PC-3 (cell line): Measurements from ENCODE around the gene PARVA. TPM values are rescaled to one million over a fixed set of nuclear protein-coding genes. Genes with fewer than 3 reads are reported as not detected.

Experiments used
- ATAC-seq: fragments of 200-7000 bp; cut with Tn5 transposase; 2 replicates; pipeline ENCODE4 v1.9.1; 2020; ENCODE audit warnings: mild to moderate bottlenecking, moderate library complexity
- BruUV-seq: library from RNA; stranded (reverse); fragments of 400-500 nt; replicated peaks from 2 replicates; lab custom pipeline; 2021; lab: Mats Ljungman, UMichigan
- CTCF ChIA-PET: fragments of 300-600 bp; sonication (Branson Sonifier 250); formaldehyde crosslinking; loops from one replicate; lab custom pipeline; 2022; ENCODE audit warnings: antibody characterized with exemption; lab: Charles Lee
- POLR2A ChIA-PET: fragments of 300-600 bp; sonication (Branson Sonifier 250); formaldehyde crosslinking; loops from one replicate; lab custom pipeline; 2022; ENCODE audit warnings: antibody characterized with exemption; ENCODE audit not compliant: unreplicated experiment; lab: Charles Lee
- DNase-seq: peaks from one replicate; pipeline ENCODE4 v3.0.0-alpha.2; 2015
- H2AFZ ChIP-seq: fragments of 300-600 bp; sonication (generic); 2 replicates; pipeline ENCODE4 v1.6.0; 2016; ENCODE audit warnings: antibody characterized with exemption, low read length
- H3F3A ChIP-seq: fragments of 300-600 bp; sonication (generic); one replicate; pipeline ENCODE4 v1.6.0; 2017; ENCODE audit warnings: antibody characterized with exemption, low read length, control low read depth, mild to moderate bottlenecking; ENCODE audit not compliant: unreplicated experiment
- H3K27ac ChIP-seq: fragments of 300-600 bp; sonication (generic); 2 replicates; pipeline ENCODE4 v1.5.1; 2016; ENCODE audit warnings: mild to moderate bottlenecking, low read length
- H3K27me3 ChIP-seq: fragments of 300-600 bp; sonication (generic); 2 replicates; pipeline ENCODE4 v1.6.1; 2016; ENCODE audit warnings: low read length, mixed read lengths
- H3K36me3 ChIP-seq: fragments of 300-600 bp; sonication (generic); 2 replicates; pipeline ENCODE4 v1.6.1; 2016; ENCODE audit warnings: low read depth, mixed run types, low read length, mixed read lengths
- H3K4me1 ChIP-seq: fragments of 300-600 bp; sonication (generic); 2 replicates; pipeline ENCODE4 v1.5.1; 2016; ENCODE audit warnings: low read length; ENCODE audit not compliant: insufficient read depth
- H3K4me2 ChIP-seq: fragments of 300-600 bp; sonication (generic); 2 replicates; pipeline ENCODE4 v1.6.0; 2016; ENCODE audit warnings: low read length
- H3K4me3 ChIP-seq: fragments of 300-600 bp; sonication (generic); 2 replicates; pipeline ENCODE4 v1.5.1; 2016; ENCODE audit warnings: mild to moderate bottlenecking, low read length, mixed read lengths
- H3K79me2 ChIP-seq: fragments of 300-600 bp; sonication (generic); 2 replicates; pipeline ENCODE4 v1.6.1; 2017; ENCODE audit warnings: low read length, mixed read lengths
- H3K9ac ChIP-seq: fragments of 300-600 bp; sonication (generic); 2 replicates; pipeline ENCODE4 v1.6.0; 2016; ENCODE audit warnings: mild to moderate bottlenecking, low read length
- H3K9me2 ChIP-seq: fragments of 300-600 bp; sonication (generic); replicated peaks from 2 replicates; pipeline ENCODE4 v1.6.1; 2016; ENCODE audit warnings: mixed run types, low read length, mixed read lengths
- H3K9me3 ChIP-seq: fragments of 300-600 bp; sonication (generic); 2 replicates; pipeline ENCODE4 v1.6.1; 2016; ENCODE audit warnings: low read length, mixed read lengths
- H4K20me1 ChIP-seq: fragments of 300-600 bp; sonication (generic); 2 replicates; pipeline ENCODE4 v1.6.1; 2016; ENCODE audit warnings: low read length, mixed read lengths
- CTCF ChIP-seq: fragments of 300-600 bp; sonication (generic); conservative IDR thresholded peaks from 2 replicates; pipeline ENCODE4 v1.5.1; 2017; ENCODE audit warnings: antibody characterized with exemption, low read depth, mild to moderate bottlenecking, low read length
- EZH2 ChIP-seq: fragments of 300-600 bp; sonication (generic); IDR thresholded peaks from one replicate; pipeline ENCODE4 v1.6.1; 2017; ENCODE audit warnings: antibody characterized with exemption, mild to moderate bottlenecking, low read length; ENCODE audit not compliant: unreplicated experiment
- EZH2phosphoT487 ChIP-seq: fragments of 300-600 bp; sonication (generic); IDR thresholded peaks from 2 replicates; pipeline ENCODE4 v1.6.1; 2018; ENCODE audit warnings: mild to moderate bottlenecking, antibody characterized with exemption, low read length, borderline replicate concordance
- intact Hi-C: fragments of 100-400 bp; cut with micrococcal nuclease; formaldehyde crosslinking; loops from 2 replicates; pipeline ENCODE4 v1.9.0; 2023
- total RNA-seq: library from RNA; depleted of rRNA; stranded (reverse); fragments of >200 nt; gene quantifications from 2 replicates; pipeline ENCODE4 v1.2.3, GENCODE V29; 2014

PARVA gene
- total RNA-seq, 1 experiment from 2014 or later = 13.5 TPM

GRCh38 chr11:12380565-12381325 lies 3.4 kb downstream of the PARVA start:
- Histone ChIP-seq H4K20me1 (no peaks in the 10 kb centered on the region), H3K27me3 (no peaks in the 10 kb centered on the region), H3K36me3 (no peaks in the 10 kb centered on the region), H3F3A (no peaks in the 10 kb centered on the region), H3K9me3 (no peaks in the 10 kb centered on the region), H2AFZ (no peak overlapping the region), H3K9ac (no peak overlapping the region), H3K4me1 (peaks cover 14% of the 10 kb centered on the region; the same call in 1 of the 2 replicates), H3K9me2 (no peaks in the 10 kb centered on the region), H3K4me3 (no peak overlapping the region), H3K27ac (no peak overlapping the region), H3K4me2 (no peak overlapping the region), H3K79me2 (peaks cover 46% of the 10 kb centered on the region)
- DNase-seq (no peak), ATAC-seq (no peak)
- ChIA-PET CTCF (no interaction called here), POLR2A (no interaction called here)
- TF ChIP-seq EZH2phosphoT487 (no peak), EZH2 (no peak), CTCF (no peak)
- intact Hi-C loops = no loop called here
- no TSS peak for BruUV-seq

- DNase-seq (no peak), ATAC-seq (no peak)
- H3K4me1 ChIP-seq = peaks cover 13% of the 10 kb centered on the region; the same call in 1 of the 2 replicates
- H3K9ac ChIP-seq = no peak overlapping the region
- BruUV-seq = no TSS peak
- no peaks in the 10 kb centered on the region for H3K9me2 ChIP-seq
- TF ChIP-seq CTCF (no peak), EZH2 (no peak), EZH2phosphoT487 (no peak)
- POLR2A ChIA-PET = no interaction called here
- no peaks in the 10 kb centered on the region for H3F3A ChIP-seq
- intact Hi-C loops = no loop called here
- H3K27ac ChIP-seq = no peak overlapping the region
- no peak overlapping the region for H3K4me2 ChIP-seq
- no peaks in the 10 kb centered on the region for H3K27me3 ChIP-seq
- no peaks in the 10 kb centered on the region for H3K9me3 ChIP-seq
- no peak overlapping the region for H3K4me3 ChIP-seq
- peaks cover 46% of the 10 kb centered on the region for H3K79me2 ChIP-seq
- CTCF ChIA-PET = no interaction called here
- H3K36me3 ChIP-seq = no peaks in the 10 kb centered on the region
- H4K20me1 ChIP-seq = no peaks in the 10 kb centered on the region
- H2AFZ ChIP-seq = no peak overlapping the region
Observed at GRCh38 chr11:12381875-12382274, 4.5 kb downstream of the PARVA start.

- no peak overlapping the region for H3K27ac ChIP-seq
- H3F3A ChIP-seq = no peaks in the 10 kb centered on the region
- H3K9me2 ChIP-seq = no peaks in the 10 kb centered on the region
- peaks cover 8% of the 10 kb centered on the region; the same call in 1 of the 2 replicates for H3K4me1 ChIP-seq
- H3K79me2 ChIP-seq = peaks cover 46% of the 10 kb centered on the region
- CTCF ChIA-PET = no interaction called here
- no peak for TF ChIP-seq CTCF
- no peak for TF ChIP-seq EZH2
- no peak for TF ChIP-seq EZH2phosphoT487
- H2AFZ ChIP-seq = no peak overlapping the region
- no peaks in the 10 kb centered on the region for H3K9me3 ChIP-seq
- no peaks in the 10 kb centered on the region for H3K36me3 ChIP-seq
- H3K4me2 ChIP-seq = no peak overlapping the region
- no peak for ATAC-seq
- H4K20me1 ChIP-seq = no peaks in the 10 kb centered on the region
- POLR2A ChIA-PET = no interaction called here
- H3K9ac ChIP-seq = no peak overlapping the region
- no TSS peak for BruUV-seq
- no peak for DNase-seq
- no peak overlapping the region for H3K4me3 ChIP-seq
- intact Hi-C loops = no loop called here
- no peaks in the 10 kb centered on the region for H3K27me3 ChIP-seq
Observed at GRCh38 chr11:12382451-12382850, 5.1 kb downstream of the PARVA start.
